GM18499 (cell line): ENCODE results near the gene CAPN10.
A peak's percentile ranks its signal among the peaks of the same experiment; 100 is the strongest.

ENCODE experiments used
- ATAC-seq: cut with Tn5 transposase; IDR thresholded peaks from one replicate; pipeline ENCODE4 v1.9.1; 2021; ENCODE audit warnings: moderate number of reproducible peaks; ENCODE audit not compliant: insufficient read depth, unreplicated experiment

Gene CAPN10

DNA sequence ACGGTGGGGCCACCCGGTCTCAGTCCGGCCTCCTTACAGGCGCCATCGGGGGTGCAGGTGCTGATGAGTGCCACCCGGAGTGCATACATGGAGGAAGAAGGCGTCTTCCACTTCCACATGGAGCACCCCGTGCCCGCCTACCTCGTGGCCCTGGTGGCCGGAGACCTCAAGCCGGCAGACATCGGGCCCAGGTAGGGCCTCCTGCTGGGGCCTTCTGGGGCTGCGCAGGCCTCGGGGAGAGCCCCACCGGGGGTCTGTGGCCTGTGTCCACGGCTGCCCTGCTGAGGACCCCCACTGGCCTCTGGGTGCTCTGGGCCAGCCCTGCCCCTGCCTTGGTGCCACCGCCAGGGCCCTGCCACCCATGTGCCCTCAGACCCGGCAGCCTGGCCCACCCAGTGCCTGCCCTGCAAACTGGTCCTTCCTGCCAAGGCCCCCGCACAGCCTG lies 13.4 kb upstream of the CAPN10 start:
- ATAC-seq, result no peak

- no peak for ATAC-seq
Observed at GRCh38 chr2:240573516-240574385, 12.8 kb upstream of the CAPN10 start.

DNA sequence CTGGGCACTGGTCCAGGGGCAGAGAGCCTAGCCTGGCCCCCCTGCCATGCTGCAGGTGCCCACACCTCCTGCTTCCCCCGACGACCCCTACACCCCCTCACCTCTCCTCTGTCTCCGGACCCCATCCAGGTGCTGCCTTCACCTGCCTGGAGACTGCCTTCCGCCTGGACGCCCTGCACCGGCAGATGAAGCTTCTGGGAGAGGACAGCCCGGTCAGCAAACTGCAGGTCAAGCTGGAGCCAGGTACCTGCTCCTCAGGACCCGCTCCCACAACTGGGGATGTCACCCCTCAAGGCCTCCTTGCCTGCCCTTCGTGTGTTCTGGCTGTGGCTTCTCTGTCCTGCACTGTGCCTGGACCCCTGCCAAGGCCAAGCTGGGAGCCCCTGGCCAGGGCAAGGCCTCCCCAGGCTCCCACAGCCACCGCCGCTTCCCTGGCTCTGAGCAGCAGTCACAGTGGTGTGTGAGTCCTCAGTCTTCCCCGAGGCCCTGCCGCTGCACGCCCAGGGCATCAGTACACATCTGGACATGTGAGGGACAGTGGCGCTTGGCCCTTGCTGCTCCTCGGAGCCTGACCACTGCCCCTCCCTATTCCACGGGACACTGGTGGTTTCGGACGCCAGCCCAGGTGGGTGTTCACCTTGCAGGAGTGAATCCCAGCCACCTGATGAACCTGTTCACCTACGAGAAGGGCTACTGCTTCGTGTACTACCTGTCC lies 12.0 kb upstream of the CAPN10 start:
- no peak for ATAC-seq

- ATAC-seq, result no peak
Observed at GRCh38 chr2:240575101-240575965, 11.2 kb upstream of the CAPN10 start.

GRCh38 chr2:240576036-240576435 lies 10.5 kb upstream of the CAPN10 start:
- ATAC-seq, result no peak

DNA sequence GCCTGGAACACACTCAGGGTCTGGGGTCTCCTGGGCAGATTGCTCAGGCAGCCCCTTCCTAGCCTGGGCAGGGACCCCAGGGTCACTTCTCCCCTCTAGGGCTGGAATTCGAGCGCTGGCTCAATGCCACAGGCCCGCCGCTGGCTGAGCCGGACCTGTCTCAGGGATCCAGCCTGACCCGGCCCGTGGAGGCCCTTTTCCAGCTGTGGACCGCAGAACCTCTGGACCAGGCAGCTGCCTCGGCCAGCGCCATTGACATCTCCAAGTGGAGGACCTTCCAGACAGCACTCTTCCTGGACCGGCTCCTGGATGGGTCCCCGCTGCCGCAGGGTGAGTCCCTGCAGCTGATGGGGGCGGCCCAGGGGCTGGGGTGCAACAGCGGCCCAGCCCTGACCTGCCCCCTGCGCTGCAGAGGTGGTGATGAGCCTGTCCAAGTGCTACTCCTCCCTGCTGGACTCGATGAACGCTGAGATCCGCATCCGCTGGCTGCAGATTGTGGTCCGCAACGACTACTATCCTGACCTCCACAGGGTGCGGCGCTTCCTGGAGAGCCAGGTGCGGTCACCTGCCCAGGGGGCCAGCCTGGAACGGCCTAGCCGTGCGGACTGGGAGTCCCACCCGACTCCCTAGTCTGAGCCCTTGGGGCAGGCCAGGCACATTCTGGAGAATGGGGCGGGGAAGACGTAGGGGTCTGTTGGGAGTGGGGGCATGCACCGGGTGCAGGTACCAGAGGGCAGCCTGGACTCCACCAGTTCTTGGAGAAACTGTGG lies 9.9 kb upstream of the CAPN10 start:
- ATAC-seq, result no peak

GRCh38 chr2:240577281-240578109 lies 9.0 kb upstream of the CAPN10 start:
- no peak for ATAC-seq

DNA sequence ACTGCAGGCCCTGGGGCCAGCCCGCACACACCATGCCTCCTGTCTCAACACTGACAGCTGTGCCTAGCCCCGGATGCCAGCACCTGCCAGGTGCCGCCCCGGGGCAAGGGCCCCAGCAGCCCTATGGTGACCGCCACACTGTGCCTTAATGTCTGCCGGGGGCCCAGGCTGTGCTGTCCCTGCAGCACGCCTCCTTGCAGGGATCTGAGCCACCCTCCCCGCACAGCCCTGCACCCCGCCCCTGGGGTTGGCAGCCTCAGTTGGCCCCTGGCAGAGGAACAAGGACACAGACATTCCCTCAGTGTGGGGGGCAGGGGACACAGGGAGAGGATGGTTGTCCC lies 8.5 kb upstream of the CAPN10 start:
- no peak for ATAC-seq

- ATAC-seq, result no peak
Observed at GRCh38 chr2:240578488-240578887, 8.0 kb upstream of the CAPN10 start.

GRCh38 chr2:240579071-240579762 lies 7.3 kb upstream of the CAPN10 start:
- ATAC-seq, result no peak

DNA sequence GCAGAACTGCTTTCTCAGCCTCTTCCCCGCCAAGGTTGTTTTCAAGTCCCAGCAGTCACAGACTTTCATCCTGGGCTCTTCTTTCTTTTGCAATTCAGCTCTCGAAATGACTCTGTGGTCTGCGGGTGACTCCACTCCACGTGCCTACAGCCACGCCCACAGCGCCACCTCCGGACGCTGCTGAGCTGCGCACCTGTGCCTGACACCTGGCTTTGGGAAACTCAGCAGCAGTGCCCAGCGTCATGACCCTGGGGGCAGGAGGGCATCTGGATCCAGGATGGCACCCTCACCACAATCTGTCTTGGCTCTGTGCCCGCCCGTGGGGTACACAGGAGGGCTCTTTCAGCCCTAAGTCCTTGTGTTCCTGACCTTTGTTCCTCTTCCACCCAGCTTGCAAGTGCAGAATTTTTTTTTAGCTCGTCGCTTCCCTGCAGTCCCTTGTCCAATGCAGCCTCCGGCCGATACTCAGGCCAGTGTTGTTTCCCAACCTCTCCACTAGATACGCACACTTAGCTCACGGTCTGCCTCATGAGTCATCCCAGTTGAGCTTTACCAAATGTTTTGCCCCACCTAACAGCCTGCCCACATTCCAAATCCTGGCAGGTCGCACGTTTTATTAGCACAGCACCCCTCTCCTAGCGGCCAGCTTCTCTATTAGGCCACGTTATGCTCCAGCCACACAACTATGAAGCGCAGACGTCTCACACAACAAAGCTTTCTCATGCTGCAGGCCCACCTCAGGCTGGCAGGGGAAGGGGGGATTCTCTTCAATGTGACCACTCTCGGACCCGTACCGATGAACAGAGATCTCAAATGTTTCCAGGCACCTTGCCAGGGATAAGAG lies 6.5 kb upstream of the CAPN10 start:
- ATAC-seq, result no peak

DNA sequence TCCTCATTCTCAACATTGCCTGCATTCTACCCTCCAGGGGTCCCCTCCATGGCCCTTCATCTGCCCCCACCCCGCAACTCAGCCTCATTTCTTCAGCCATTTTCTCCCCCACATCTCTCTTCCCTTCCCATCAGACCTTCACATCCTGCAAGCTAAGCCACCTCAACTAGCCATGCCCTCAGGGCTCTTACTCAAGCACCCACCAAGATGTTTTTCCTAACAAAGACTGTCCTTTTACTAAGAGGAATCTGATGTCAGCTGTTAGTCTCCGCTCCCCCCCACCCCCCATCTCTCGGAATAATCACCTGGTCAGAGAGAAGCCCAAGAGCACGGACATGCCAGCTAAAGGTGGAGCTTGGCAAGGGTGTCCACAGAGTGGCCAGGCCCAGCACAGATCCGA lies 4.7 kb upstream of the CAPN10 start:
- no peak for ATAC-seq

GRCh38 chr2:240582781-240583180 lies 3.8 kb upstream of the CAPN10 start:
- ATAC-seq, result no peak

DNA sequence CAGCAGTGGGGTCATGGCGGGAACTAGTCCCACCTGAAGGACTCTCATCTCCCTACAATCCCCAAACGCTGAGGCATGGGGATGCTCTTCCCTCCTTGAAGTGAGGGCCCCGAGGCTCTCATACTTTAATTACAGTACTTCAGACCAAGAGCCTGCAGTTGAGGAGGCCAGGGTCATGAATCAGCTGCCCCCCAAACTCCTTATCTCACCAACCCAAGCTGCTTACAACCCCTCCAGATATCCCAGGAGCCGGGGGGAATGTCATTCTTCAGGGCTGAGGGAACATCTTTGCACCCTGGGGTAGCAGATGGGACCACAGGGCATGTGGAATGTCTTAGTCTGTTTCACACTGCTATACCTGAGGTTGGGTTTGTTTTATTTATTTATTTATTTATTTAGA lies 2.8 kb upstream of the CAPN10 start:
- no peak for ATAC-seq

GRCh38 chr2:240584486-240585031 lies 2.0 kb upstream of the CAPN10 start:
- peak; percentile 61 for ATAC-seq

- peak; percentile 22 for ATAC-seq
Observed at GRCh38 chr2:240585101-240585500, 1.4 kb upstream of the CAPN10 start.

GRCh38 chr2:240585681-240586197 lies 795 bp upstream of the CAPN10 start:
- no peak for ATAC-seq
